Uterus (tissue), 2 donors: ENCODE results near the gene GCNT1.
"Not testable (repeated sequence)": the region's sequence is repeated elsewhere in the genome, so short reads cannot be mapped to it uniquely, and the experiment has no call there.

Experiments
- CTCF ChIP-seq, 4 experiments: fragments of 200-600 bp in 2 of 4; fragments of 450-650 bp in 2 of 4; sonication (generic) in 2 of 4; IDR thresholded peaks; one replicate each; pipeline ENCODE4 v1.5.1; 2016 to 2019; ENCODE audit warnings: antibody characterized with exemption in 4 of 4, mild to moderate bottlenecking in 2 of 4, moderate library complexity in 1 of 4
- POLR2A ChIP-seq, 2 donors: fragments of 450-650 bp; IDR thresholded peaks; one replicate each; pipeline ENCODE4 v1.6.1; 2016; ENCODE audit warnings: antibody characterized with exemption in 2 of 2, mild to moderate bottlenecking in 1 of 2, moderate library complexity in 1 of 2

- TF ChIP-seq POLR2A, CTCF (IDR thresholded peaks at IDR 0.05): not testable (repeated sequence)
These were observed 34.5 kb downstream of the GCNT1 start for GRCh38 chr9:76493496-76493895.
